HepG2 (cell line): ENCODE measurements around the gene CDX2. TPM values are rescaled to one million over a fixed set of nuclear protein-coding genes. Genes with fewer than 3 reads are reported as not detected.

ENCODE experiments used
- BATF2 ChIP-seq: sonication (generic); formaldehyde crosslinking; IDR thresholded peaks from 2 replicates; pipeline ENCODE4 v1.8.0; 2022; ENCODE audit warnings: mild to moderate bottlenecking, missing genetic modification reagents, moderate library complexity
- CBX2 ChIP-seq, 2 experiments: fragments of 200-600 bp in 1 of 2; sonication (generic); formaldehyde crosslinking in 1 of 2; IDR thresholded peaks; 2 replicates each; pipeline versions ENCODE4 v1.7.0 to v1.8.1; 2018 to 2022; ENCODE audit warnings: low read depth in 2 of 2, low read length in 1 of 2, mild to moderate bottlenecking in 1 of 2, missing genetic modification reagents in 1 of 2
- FOXC1 ChIP-seq: sonication (generic); formaldehyde crosslinking; IDR thresholded peaks from 2 replicates; pipeline ENCODE4 v1.8.0; 2022; ENCODE audit warnings: mild to moderate bottlenecking, missing genetic modification reagents, borderline replicate concordance
- KDM2A ChIP-seq: sonication (generic); formaldehyde crosslinking; IDR thresholded peaks from 2 replicates; pipeline ENCODE4 v1.4.0; 2020; ENCODE audit warnings: low read depth, missing genetic modification reagents, borderline replicate concordance
- RFXAP ChIP-seq: sonication (generic); formaldehyde crosslinking; IDR thresholded peaks from 2 replicates; pipeline ENCODE4 v1.4.0; 2020; ENCODE audit warnings: missing genetic modification reagents, borderline replicate concordance
- SETDB1 ChIP-seq: sonication (generic); formaldehyde crosslinking; IDR thresholded peaks from 2 replicates; pipeline ENCODE4 v1.5.1; 2020; ENCODE audit warnings: missing genetic modification reagents, mild to moderate bottlenecking, borderline replicate concordance
- SRSF1 ChIP-seq: fragments of 200-400 bp; formaldehyde crosslinking; optimal IDR thresholded peaks from 2 replicates; pipeline ENCODE3; 2017; ENCODE audit warnings: mild to moderate bottlenecking, low read depth, low read length, moderate library complexity
- ZBTB42 ChIP-seq: sonication (generic); formaldehyde crosslinking; IDR thresholded peaks from 2 replicates; pipeline ENCODE4 v1.5.0; 2020; ENCODE audit warnings: mild to moderate bottlenecking, missing genetic modification reagents
- ZNF580 ChIP-seq: IDR thresholded peaks from 2 replicates; pipeline ENCODE4 v1.6.1; 2016; ENCODE audit warnings: low read depth, borderline replicate concordance
- ZNF646 ChIP-seq: sonication (generic); formaldehyde crosslinking; IDR thresholded peaks from 2 replicates; pipeline ENCODE4 v1.9.0; 2021; ENCODE audit warnings: mild to moderate bottlenecking, missing genetic modification reagents
- ZNF761 ChIP-seq: sonication (generic); formaldehyde crosslinking; conservative IDR thresholded peaks from 2 replicates; pipeline ENCODE4 v1.4.0; 2020; ENCODE audit warnings: mild to moderate bottlenecking, missing genetic modification reagents
- ZNF782 ChIP-seq: sonication (generic); formaldehyde crosslinking; IDR thresholded peaks from 2 replicates; pipeline ENCODE4 v1.4.0; 2020; ENCODE audit warnings: missing genetic modification reagents, mild to moderate bottlenecking, borderline replicate concordance
- polyA plus RNA-seq, 8 experiments: library from polyadenylated mRNA; depleted of rRNA in 3 of 8; stranded (reverse) in 7 of 8; unstranded in 1 of 8; fragments of >200 nt; fragmentation: Illumina TruSeq in 4 of 8; extraction: Trizol in 4 of 8; gene quantifications; 2 replicates each; pipeline versions ENCODE4 v1.2.1 to v1.2.3, GENCODE V29; 2011 to 2016; ENCODE audit warnings: low read depth in 4 of 8, missing spikeins in 1 of 8, mixed read lengths in 1 of 8; ENCODE audit not compliant: insufficient read depth in 1 of 8
- total RNA-seq, 5 experiments: library from RNA; depleted of rRNA; stranded (reverse); fragments of >200 nt; fragmentation: Illumina TruSeq; extraction: Trizol; gene quantifications; 2 replicates each; pipeline ENCODE4 v1.2.3, GENCODE V29; 2016; ENCODE audit warnings: low read depth in 1 of 5

Gene CDX2
- total and polyA plus RNA-seq, 2 of the 13 experiments (the other 11 are each of a cell fraction or from before 2014, with no cell fraction given): 0.04 TPM; not detected in 1

- TF ChIP-seq SETDB1: no peak
- TF ChIP-seq ZNF761: no peak
- no peak for TF ChIP-seq ZNF782 (CRISPR knock-in tag)
- TF ChIP-seq BATF2 (CRISPR knock-in tag): no peak
- no peak for TF ChIP-seq FOXC1 (CRISPR knock-in tag)
- TF ChIP-seq SRSF1: no peak
- no peak for TF ChIP-seq ZNF580 (CRISPR knock-in tag)
- TF ChIP-seq ZNF646 (CRISPR knock-in tag): no peak
- TF ChIP-seq RFXAP (CRISPR knock-in tag): no peak
- TF ChIP-seq CBX2 (IDR thresholded peaks at IDR 0.05; ENCODE audit: low read depth, low read length): no peak
- no peak for TF ChIP-seq CBX2 (CRISPR knock-in tag; IDR thresholded peaks at IDR 0.05; ENCODE audit: low read depth)
- no peak for TF ChIP-seq ZBTB42 (CRISPR knock-in tag)
- peak; percentile 41; the same call in 1 of the 2 replicates for TF ChIP-seq KDM2A
- TF ChIP-seq, all 625 proteins: peak for 22
Measured at GRCh38 chr13:27953676-27954405, 15.3 kb downstream of the CDX2 start (continued).
